Bronchus fibroblast of lung (primary cell): ENCODE data around the gene DYNC1LI2. TPM values are rescaled to one million over a fixed set of nuclear protein-coding genes. Genes with fewer than 3 reads are reported as not detected.

Experiments
- total RNA-seq: library from RNA; depleted of rRNA; stranded (reverse); fragments of >200 nt; gene quantifications from 2 replicates; pipeline ENCODE4 v1.2.3, GENCODE V29; 2015

The DYNC1LI2 gene
- total RNA-seq: 40.9 and 52.9 TPM in 2 replicates

DNA sequence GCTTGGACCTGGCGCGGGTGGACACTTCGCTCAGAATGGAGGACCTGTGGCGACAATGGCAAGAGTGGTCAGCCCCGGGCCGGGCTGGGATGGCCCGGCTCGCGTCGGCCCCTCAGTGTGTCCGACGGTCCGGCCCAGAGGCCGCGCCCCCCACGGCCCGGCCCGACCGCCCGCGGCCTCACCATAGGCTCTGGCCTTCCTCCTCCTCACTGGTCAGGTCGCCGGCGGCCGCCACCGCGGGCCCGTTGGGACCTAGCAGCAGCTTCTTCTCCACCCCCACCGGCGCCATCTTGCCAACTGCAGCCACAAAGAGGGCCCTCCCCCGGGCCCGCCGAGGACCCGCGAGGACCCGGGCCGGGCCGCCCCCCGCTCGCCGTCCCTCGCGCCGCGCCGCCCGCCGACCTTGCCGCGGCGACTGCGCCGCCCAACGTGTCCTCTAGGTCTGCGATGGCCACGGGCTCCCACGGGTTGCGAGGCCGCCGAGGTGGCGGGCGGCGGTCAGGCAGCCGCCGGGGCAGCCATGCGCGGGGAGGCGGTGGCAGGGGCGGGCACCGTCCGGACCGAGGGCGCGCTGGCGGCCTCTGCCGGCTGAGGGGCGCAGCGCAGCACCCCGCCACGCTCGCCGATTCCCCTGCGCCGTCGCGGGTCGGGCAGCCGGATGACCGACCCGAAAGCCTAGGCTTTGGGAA, at the start of gene DYNC1LI2:
Gene DYNC1LI2, minus strand, starts transcription at position 307 of the 689 bp plus-strand sequence. Its CDS starts 18 bp downstream, at position 289.

DNA sequence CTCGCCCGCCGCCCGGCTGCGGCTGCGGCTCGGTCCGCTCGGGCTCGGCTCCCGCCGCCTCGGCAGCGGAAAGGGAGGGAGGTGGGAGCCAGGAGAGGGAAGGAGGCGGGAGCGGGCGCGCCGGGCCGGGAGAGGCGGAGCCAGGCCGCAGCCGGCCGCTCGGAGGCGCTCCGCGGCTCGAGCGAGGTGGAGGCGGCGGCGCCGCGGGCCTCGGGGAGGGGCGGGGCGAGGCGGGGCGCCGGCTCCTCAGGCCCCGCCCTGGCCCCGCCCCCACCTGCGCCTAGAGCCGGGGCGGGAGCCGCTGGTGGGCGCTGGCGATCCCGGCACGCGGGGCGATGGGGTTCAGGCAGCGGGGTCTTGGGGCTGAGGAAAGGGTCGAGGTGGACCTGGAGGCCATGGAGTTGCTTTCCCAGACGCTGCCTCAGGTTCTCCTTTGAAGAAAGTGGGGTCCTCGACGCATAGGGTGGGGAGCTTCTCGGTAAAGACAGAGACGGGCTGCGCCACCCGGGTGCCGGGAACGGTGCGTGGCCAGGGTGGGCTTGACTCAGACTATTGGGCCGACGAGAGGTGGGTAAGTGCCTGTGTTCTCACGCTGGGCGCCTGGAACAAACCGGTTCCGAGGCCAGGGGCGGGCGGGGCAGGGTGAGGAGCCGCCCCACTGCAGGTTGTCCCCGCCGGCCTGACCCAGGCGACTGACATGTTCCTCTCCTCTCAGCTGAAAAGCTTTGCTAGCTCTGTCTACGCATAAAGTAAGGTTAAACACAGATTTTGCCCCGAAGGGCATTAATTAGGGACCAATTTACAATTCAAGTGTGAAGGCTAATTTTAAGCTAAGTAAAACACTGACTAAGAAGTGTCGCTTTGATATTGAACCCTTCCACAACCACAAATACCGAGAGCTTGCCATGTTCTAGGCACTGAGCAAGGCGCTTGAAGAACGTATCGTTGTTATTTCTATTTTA, 54.5 kb downstream of the DYNC1LI2 start, which contains the start of gene CMTM4:
Gene CMTM4, minus strand, starts transcription at position 75 of the 962 bp plus-strand sequence. CDS start 218 bp downstream, outside the sequence.

Other genes with a start within 250 kb of the DYNC1LI2 start
- gene TK2, start 201.5 kb downstream of the DYNC1LI2 start, total RNA-seq: 14.9 and 17.5 TPM in 2 replicates
- gene CKLF, start 199.0 kb downstream of the DYNC1LI2 start, total RNA-seq: 85.7 and 90.1 TPM in 2 replicates
- 0.59 and 1.0 TPM in 2 replicates for gene CMTM1, start 185.2 kb downstream of the DYNC1LI2 start, total RNA-seq
- not detected in 2 replicates for gene CMTM2, start 172.1 kb downstream of the DYNC1LI2 start, total RNA-seq
- gene CMTM3, start 146.9 kb downstream of the DYNC1LI2 start, total RNA-seq: 25.1 and 30.8 TPM in 2 replicates
- gene CMTM4, start 54.9 kb downstream of the DYNC1LI2 start, total RNA-seq: 5.6 and 7.2 TPM in 2 replicates
- gene TERB1, start 50.0 kb upstream of the DYNC1LI2 start, total RNA-seq: not detected in 2 replicates
- gene NAE1, start 79.4 kb upstream of the DYNC1LI2 start, total RNA-seq: 57.8 and 74.3 TPM in 2 replicates
- not detected in 2 replicates for gene CA7, start 92.8 kb upstream of the DYNC1LI2 start, total RNA-seq
- 1.9 and 6.6 TPM in 2 replicates for gene PDP2, start 128.9 kb upstream of the DYNC1LI2 start, total RNA-seq
- gene CDH16, start 167.3 kb upstream of the DYNC1LI2 start, total RNA-seq: not detected in 2 replicates
- 5.4 and 7.6 TPM in 2 replicates for gene RRAD, start 173.9 kb upstream of the DYNC1LI2 start, total RNA-seq
- 180 and 183 TPM in 2 replicates for gene CIAO2B, start 182.8 kb upstream of the DYNC1LI2 start, total RNA-seq
- 22.0 and 24.7 TPM in 2 replicates for gene CES2, start 183.9 kb upstream of the DYNC1LI2 start, total RNA-seq
- gene CES3, start 209.7 kb upstream of the DYNC1LI2 start, total RNA-seq: 0.15 and 0.17 TPM in 2 replicates
- gene CES4A, start 237.0 kb upstream of the DYNC1LI2 start, total RNA-seq: 0.34 and 0.45 TPM in 2 replicates